ENCODE results near the gene ABHD8. TPM values are rescaled to one million over a fixed set of nuclear protein-coding genes. Genes with fewer than 3 reads are reported as not detected.

The ABHD8 gene
- total RNA-seq, 3 donors from 2014 or later (not counting 1 experiment from before 2014, with no cell fraction given): 7.5 to 10.0 (median 9.7) TPM

DNA sequence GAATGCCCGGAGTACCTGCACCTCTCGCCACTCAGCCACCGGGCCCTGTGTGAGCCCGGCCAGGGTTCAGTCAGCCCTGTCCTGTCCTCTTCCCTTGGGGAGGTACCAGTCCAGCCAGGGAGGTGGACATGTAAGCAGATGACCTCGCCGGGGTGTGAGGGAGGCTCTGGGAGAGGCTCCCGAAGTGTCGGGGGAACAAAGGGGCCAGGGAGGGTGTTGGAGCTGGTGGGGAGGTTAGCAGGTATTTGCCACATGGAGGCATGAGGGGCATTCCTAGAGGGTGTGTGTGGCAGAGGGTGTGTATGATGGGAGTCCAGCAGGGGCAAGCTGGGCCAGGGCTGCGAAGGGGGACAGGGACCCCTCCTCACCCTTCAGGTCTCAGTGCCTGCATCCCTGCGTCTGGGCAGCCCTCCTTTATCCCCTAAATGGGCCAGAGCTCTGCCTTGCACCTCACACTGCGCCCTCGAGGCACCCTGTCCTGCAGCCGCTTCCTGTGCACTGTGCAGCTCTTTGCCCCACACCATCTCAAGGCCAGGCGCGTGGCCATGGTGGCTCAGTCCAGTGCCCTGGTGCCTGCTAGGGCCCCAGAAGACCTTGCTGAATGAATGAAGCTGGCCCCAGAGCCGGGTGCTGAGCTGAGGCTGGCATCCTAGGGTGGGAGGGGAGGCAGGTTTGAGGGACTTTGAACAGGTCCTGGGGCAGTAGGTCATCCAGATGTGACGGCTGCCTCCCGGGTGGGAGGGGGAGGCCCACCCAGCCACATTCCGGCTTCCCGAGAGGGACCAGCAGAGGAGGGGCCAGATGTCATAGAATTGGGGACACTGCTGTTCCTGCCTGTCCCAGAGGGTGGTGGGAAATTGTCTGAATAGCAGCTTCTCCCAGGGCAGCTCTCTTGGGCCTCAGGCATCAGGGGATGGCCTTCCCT is 9.2 kb upstream of the ABHD8 start:
- Histone ChIP-seq H3K9me3 (ENCODE audit: control insufficient read depth, insufficient read depth, low read length) (no peaks in the 10 kb centered on the region), H3K36me3 (ENCODE audit: control insufficient read depth, insufficient read depth, low read length) (peaks cover 19% of the 10 kb centered on the region), H3K4me3 (ENCODE audit: low read length) (no peak overlapping the region), H3K27me3 (ENCODE audit: control insufficient read depth, insufficient read depth, low read length) (no peaks in the 10 kb centered on the region), H3K27ac (ENCODE audit: low read length) (no peak overlapping the region), H3K4me1 (ENCODE audit: control insufficient read depth, insufficient read depth, low read length) (peaks cover 16% of the 10 kb centered on the region)
- WGBS (ENCODE audit: insufficient coverage): 91% methylated on average over 20 of the region's 20 CpGs
- no peak for DNase-seq
- intact Hi-C loops (cut with micrococcal nuclease): no loop called here
- H3K36me3 Mint-ChIP-seq: no peaks in the 10 kb centered on the region
- peak overlapping the region in 1 of 2 donors; percentile 23 for H3K27ac Mint-ChIP-seq
- no peaks in the 10 kb centered on the region for H3K9me3 Mint-ChIP-seq
- H3K27me3 Mint-ChIP-seq (ENCODE audit: low read depth in 2 of 2): no peaks in the 10 kb centered on the region
- no peak for ATAC-seq
- TF ChIP-seq, protein P1, sequence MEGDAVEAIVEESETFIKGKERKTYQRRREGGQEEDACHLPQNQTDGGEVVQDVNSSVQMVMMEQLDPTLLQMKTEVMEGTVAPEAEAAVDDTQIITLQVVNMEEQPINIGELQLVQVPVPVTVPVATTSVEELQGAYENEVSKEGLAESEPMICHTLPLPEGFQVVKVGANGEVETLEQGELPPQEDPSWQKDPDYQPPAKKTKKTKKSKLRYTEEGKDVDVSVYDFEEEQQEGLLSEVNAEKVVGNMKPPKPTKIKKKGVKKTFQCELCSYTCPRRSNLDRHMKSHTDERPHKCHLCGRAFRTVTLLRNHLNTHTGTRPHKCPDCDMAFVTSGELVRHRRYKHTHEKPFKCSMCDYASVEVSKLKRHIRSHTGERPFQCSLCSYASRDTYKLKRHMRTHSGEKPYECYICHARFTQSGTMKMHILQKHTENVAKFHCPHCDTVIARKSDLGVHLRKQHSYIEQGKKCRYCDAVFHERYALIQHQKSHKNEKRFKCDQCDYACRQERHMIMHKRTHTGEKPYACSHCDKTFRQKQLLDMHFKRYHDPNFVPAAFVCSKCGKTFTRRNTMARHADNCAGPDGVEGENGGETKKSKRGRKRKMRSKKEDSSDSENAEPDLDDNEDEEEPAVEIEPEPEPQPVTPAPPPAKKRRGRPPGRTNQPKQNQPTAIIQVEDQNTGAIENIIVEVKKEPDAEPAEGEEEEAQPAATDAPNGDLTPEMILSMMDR (IDR thresholded peaks at IDR 0.05): no peak
- peaks cover 19 to 37% of the 10 kb centered on the region in 2 donors for H3K4me1 Mint-ChIP-seq
- no peak overlapping the region for H3K4me3 Mint-ChIP-seq

DNA sequence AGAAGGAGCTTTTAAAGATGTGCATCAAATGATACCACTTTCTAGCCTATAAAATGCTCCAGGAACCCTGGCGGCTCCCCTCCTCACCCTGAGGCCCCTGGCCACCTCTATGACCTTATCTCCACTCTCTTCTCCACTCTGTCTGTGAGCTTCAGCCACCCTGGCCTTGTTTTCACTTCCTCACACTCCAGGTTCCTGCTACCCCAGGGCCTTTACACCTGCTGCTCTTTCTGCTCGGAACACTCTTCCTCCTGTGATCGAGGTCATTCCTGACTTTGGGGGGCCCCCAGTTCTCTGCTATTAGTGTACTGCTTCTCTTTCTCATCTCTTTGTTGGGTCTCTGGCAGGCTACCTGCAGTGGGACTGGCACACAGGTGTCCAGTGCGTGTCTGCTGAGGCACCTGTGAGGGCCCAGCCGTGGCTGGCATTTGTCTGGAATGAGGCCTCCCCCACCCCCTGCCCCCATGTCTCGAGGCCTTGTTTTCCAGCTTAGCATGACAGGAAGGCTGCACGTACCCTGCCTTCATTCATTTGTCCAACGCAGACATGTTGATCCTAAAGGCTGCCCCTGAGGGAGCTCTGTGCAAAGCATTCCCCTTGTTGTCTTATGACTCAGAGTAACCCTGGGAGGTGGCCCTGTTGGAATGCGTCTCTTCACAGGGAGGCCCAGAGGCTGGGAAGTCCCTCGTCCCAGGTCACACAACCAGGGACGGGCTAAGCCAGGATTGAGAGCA is 8.4 kb upstream of the ABHD8 start:
- peaks cover 19% of the 10 kb centered on the region for H3K4me1 ChIP-seq (ENCODE audit: control insufficient read depth, insufficient read depth, low read length)
- no peaks in the 10 kb centered on the region for H3K9me3 Mint-ChIP-seq
- H3K27me3 ChIP-seq (ENCODE audit: control insufficient read depth, insufficient read depth, low read length): no peaks in the 10 kb centered on the region
- intact Hi-C loops (cut with micrococcal nuclease): no loop called here
- DNase-seq: no peak
- peak overlapping the region; percentile 67 for H3K4me3 Mint-ChIP-seq
- H3K36me3 Mint-ChIP-seq: no peaks in the 10 kb centered on the region
- peaks cover 19% of the 10 kb centered on the region for H3K36me3 ChIP-seq (ENCODE audit: control insufficient read depth, insufficient read depth, low read length)
- H3K27ac ChIP-seq (ENCODE audit: low read length): no peak overlapping the region
- ATAC-seq: no peak
- peaks cover 19 to 38% of the 10 kb centered on the region in 2 donors for H3K4me1 Mint-ChIP-seq
- no peak overlapping the region for H3K4me3 ChIP-seq (ENCODE audit: low read length)
- H3K9me3 ChIP-seq (ENCODE audit: control insufficient read depth, insufficient read depth, low read length): no peaks in the 10 kb centered on the region
- no peaks in the 10 kb centered on the region for H3K27me3 Mint-ChIP-seq (ENCODE audit: low read depth in 2 of 2)
- peak overlapping the region; percentile 23 for H3K27ac Mint-ChIP-seq
- 87% methylated on average over 11 of the region's 11 CpGs for WGBS (ENCODE audit: insufficient coverage)
- TF ChIP-seq, protein P1 (IDR thresholded peaks at IDR 0.05): no peak

DNA sequence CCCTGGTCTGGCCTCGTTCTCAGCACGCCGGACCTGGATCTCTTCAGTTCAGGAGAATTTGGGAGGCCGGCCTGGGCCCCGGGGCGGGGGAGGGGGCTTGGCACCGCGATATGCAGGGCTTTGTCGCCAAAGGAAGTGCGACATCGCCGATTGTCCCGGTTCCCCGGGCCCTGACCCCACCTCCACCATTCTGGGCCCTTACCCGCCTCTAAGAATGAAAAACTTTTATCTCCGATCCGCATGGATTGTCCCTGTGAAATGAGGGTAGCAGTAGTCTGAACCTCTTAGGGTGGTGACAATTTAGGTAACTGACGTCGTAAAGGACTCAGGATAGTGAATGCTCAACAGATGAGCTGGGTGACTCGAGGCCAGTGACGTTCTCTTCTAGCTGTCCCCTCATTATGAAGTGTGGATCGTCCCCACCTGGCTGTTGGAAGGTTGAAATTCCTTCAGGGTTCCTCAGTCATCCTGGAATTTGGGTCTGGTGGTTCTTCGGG is 6.8 kb upstream of the ABHD8 start:
- Histone ChIP-seq H3K4me3 (ENCODE audit: low read length) (peak overlapping the region; percentile 76), H3K27ac (ENCODE audit: low read length) (peak overlapping the region; percentile 61), H3K9me3 (ENCODE audit: control insufficient read depth, insufficient read depth, low read length) (no peaks in the 10 kb centered on the region), H3K27me3 (ENCODE audit: control insufficient read depth, insufficient read depth, low read length) (no peaks in the 10 kb centered on the region), H3K4me1 (ENCODE audit: control insufficient read depth, insufficient read depth, low read length) (peaks cover 31% of the 10 kb centered on the region), H3K36me3 (ENCODE audit: control insufficient read depth, insufficient read depth, low read length) (peaks cover 11% of the 10 kb centered on the region)
- TF ChIP-seq, protein P1 (IDR thresholded peaks at IDR 0.05): no peak
- intact Hi-C loops (cut with micrococcal nuclease): loop anchor here (1.0 kb wide), 1 partner anchor 27 kb away; the partner anchor contains the start of gene GTPBP3
- no peaks in the 10 kb centered on the region for H3K9me3 Mint-ChIP-seq
- ATAC-seq (no peak), DNase-seq (no peak)
- no peaks in the 10 kb centered on the region for H3K27me3 Mint-ChIP-seq (ENCODE audit: low read depth in 2 of 2)
- peaks cover 24 to 41% of the 10 kb centered on the region in 2 donors for H3K4me1 Mint-ChIP-seq
- no peaks in the 10 kb centered on the region for H3K36me3 Mint-ChIP-seq
- 6% methylated on average over 20 of the region's 23 CpGs for WGBS (ENCODE audit: insufficient coverage)
- peak overlapping the region; percentile 99 for H3K4me3 Mint-ChIP-seq
- peak overlapping the region; percentile 92 to 93 for H3K27ac Mint-ChIP-seq
